Measurements from ENCODE around the gene CCDC192. TPM values are rescaled to one million over a fixed set of nuclear protein-coding genes. Genes with fewer than 3 reads are reported as not detected.

The CCDC192 gene
- total RNA-seq, 2 experiments from 2014 or later: not detected

DNA sequence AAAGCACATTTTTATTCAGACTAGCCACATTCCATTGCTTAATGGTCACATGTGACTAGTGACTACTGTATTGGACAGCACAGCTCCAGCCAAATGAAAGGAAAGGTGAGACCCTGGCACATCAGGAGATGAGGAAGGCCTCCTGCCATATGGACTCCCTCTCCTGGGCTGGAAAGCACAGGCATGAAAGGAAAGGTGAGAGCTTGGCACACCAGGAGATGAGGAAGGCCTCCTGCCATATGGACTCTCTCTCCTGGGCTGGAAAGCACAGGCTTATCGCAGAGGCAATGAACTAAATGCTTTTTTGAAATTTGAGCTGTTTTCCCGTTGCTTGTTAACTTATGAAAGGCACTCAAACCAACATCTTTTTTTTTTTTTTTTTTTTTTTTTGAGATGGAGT is 235.6 kb downstream of the CCDC192 start:
- Histone ChIP-seq H3K36me3 (ENCODE audit: insufficient read depth, low read length) (no peaks in the 10 kb centered on the region), H3K4me1 (ENCODE audit: insufficient read depth, low read length) (no peaks in the 10 kb centered on the region), H3K4me3 (ENCODE audit: low read length) (no peak overlapping the region), H3K27me3 (ENCODE audit: control insufficient read depth in 1 of 2, insufficient read depth in 2 of 2, low read length in 2 of 2) (no peaks in the 10 kb centered on the region), H3K9me3 (ENCODE audit: control insufficient read depth in 1 of 2, insufficient read depth in 1 of 2, low read length in 2 of 2) (no peaks in the 10 kb centered on the region), H3K27ac (ENCODE audit: low read depth in 1 of 2, low read length in 2 of 2) (no peak overlapping the region)
- no peaks in the 10 kb centered on the region for H3K27me3 Mint-ChIP-seq
- H3K4me3 Mint-ChIP-seq: no peak overlapping the region
- CTCF ChIA-PET: interaction anchor here (1.1 kb wide), 1 partner anchor 43 kb away, joined by 3 read pairs; no protein-coding TSS in a partner anchor
- intact Hi-C loops (cut with DNase I, micrococcal nuclease): no loop called here
- H3K4me1 Mint-ChIP-seq (ENCODE audit: low read depth): peaks cover 5% of the 10 kb centered on the region
- TF ChIP-seq, protein P1, sequence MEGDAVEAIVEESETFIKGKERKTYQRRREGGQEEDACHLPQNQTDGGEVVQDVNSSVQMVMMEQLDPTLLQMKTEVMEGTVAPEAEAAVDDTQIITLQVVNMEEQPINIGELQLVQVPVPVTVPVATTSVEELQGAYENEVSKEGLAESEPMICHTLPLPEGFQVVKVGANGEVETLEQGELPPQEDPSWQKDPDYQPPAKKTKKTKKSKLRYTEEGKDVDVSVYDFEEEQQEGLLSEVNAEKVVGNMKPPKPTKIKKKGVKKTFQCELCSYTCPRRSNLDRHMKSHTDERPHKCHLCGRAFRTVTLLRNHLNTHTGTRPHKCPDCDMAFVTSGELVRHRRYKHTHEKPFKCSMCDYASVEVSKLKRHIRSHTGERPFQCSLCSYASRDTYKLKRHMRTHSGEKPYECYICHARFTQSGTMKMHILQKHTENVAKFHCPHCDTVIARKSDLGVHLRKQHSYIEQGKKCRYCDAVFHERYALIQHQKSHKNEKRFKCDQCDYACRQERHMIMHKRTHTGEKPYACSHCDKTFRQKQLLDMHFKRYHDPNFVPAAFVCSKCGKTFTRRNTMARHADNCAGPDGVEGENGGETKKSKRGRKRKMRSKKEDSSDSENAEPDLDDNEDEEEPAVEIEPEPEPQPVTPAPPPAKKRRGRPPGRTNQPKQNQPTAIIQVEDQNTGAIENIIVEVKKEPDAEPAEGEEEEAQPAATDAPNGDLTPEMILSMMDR (IDR thresholded peaks at IDR 0.05): no peak
- H3K9me3 Mint-ChIP-seq: no peaks in the 10 kb centered on the region
- ATAC-seq (ENCODE audit: poor library complexity) (no peak), DNase-seq (no peak)
- no peaks in the 10 kb centered on the region for H3K36me3 Mint-ChIP-seq (ENCODE audit: low read depth)
- H3K27ac Mint-ChIP-seq: no peak overlapping the region
- POLR2A ChIA-PET: no interaction called here

DNA sequence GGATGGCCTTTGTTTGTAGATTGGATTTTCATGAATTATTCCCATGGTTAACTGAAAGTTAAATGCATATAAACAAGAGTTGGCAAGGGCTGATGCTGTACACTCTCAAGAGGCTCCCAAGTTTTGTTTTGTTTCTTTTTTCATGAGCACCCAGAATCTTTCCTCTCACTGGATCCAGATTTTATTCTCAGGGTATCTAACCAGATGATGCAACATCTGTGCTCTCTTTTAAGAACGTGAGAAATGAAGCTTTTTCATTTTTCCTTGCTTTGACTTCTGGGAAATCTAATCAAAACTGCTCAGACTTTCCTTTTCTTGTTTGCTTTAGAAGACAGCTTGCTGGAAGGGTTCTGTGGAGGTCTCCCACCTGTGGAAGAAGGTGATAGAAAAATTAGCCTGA is 237.7 kb downstream of the CCDC192 start:
- POLR2A ChIA-PET: no interaction called here
- H3K9me3 Mint-ChIP-seq: no peaks in the 10 kb centered on the region
- H3K27me3 Mint-ChIP-seq: no peaks in the 10 kb centered on the region
- ATAC-seq (ENCODE audit: poor library complexity) (no peak), DNase-seq (no peak)
- Histone ChIP-seq H3K9me3 (ENCODE audit: control insufficient read depth in 1 of 2, insufficient read depth in 1 of 2, low read length in 2 of 2) (no peaks in the 10 kb centered on the region), H3K36me3 (ENCODE audit: insufficient read depth, low read length) (no peaks in the 10 kb centered on the region), H3K4me1 (ENCODE audit: insufficient read depth, low read length) (no peaks in the 10 kb centered on the region), H3K27ac (ENCODE audit: low read depth in 1 of 2, low read length in 2 of 2) (no peak overlapping the region), H3K4me3 (ENCODE audit: low read length) (no peak overlapping the region), H3K27me3 (ENCODE audit: control insufficient read depth in 1 of 2, insufficient read depth in 2 of 2, low read length in 2 of 2) (no peaks in the 10 kb centered on the region)
- no peak overlapping the region for H3K4me3 Mint-ChIP-seq
- H3K4me1 Mint-ChIP-seq (ENCODE audit: low read depth): peaks cover 5% of the 10 kb centered on the region
- CTCF ChIA-PET: no interaction called here
- H3K36me3 Mint-ChIP-seq (ENCODE audit: low read depth): no peaks in the 10 kb centered on the region
- TF ChIP-seq, protein P1 (IDR thresholded peaks at IDR 0.05): no peak
- intact Hi-C loops (cut with DNase I, micrococcal nuclease): no loop called here
- H3K27ac Mint-ChIP-seq: no peak overlapping the region

DNA sequence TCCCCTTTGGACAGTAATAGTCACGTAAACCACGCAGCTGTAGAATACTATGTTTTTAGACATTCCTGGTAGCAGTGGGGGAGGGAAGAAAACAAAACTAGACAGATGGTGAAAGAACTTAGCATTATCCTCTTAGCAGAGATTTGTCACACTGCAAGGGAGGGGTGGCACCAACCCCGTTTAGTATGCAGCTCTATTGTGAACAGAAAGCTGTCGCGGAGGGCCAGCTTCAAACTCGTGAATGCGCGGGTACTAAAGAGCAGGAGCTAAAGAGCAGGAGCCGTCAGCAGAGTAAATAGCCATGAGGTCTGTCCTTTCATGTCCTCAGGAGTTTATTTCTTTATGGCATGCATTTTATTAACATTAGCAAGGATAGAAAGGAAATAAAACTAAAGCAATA is 238.5 kb downstream of the CCDC192 start:
- Histone ChIP-seq H3K9me3 (ENCODE audit: control insufficient read depth in 1 of 2, insufficient read depth in 1 of 2, low read length in 2 of 2) (no peaks in the 10 kb centered on the region), H3K4me3 (ENCODE audit: low read length) (no peak overlapping the region), H3K27me3 (ENCODE audit: control insufficient read depth in 1 of 2, insufficient read depth in 2 of 2, low read length in 2 of 2) (no peaks in the 10 kb centered on the region), H3K4me1 (ENCODE audit: insufficient read depth, low read length) (no peaks in the 10 kb centered on the region), H3K27ac (ENCODE audit: low read depth in 1 of 2, low read length in 2 of 2) (no peak overlapping the region), H3K36me3 (ENCODE audit: insufficient read depth, low read length) (no peaks in the 10 kb centered on the region)
- Mint-ChIP-seq H3K4me1 (ENCODE audit: low read depth) (peaks cover under 1% of the 10 kb centered on the region), H3K27ac (no peak overlapping the region), H3K27me3 (no peaks in the 10 kb centered on the region), H3K36me3 (ENCODE audit: low read depth) (no peaks in the 10 kb centered on the region), H3K4me3 (no peak overlapping the region), H3K9me3 (no peaks in the 10 kb centered on the region)
- ChIA-PET CTCF (no interaction called here), POLR2A (interaction anchor here (0.8 kb wide), 1 partner anchor 24 kb away, joined by 3 read pairs; no protein-coding TSS in a partner anchor)
- DNase-seq (no peak), ATAC-seq (ENCODE audit: poor library complexity) (no peak)
- TF ChIP-seq, protein P1 (IDR thresholded peaks at IDR 0.05): no peak
- intact Hi-C loops (cut with DNase I, micrococcal nuclease): no loop called here

Measured in CD4-positive, alpha-beta T cell (primary cell).